Panc1 (cell line): ENCODE results near the gene COL5A1. TPM values are rescaled to one million over a fixed set of nuclear protein-coding genes. Genes with fewer than 3 reads are reported as not detected.

ENCODE experiments used
- ATAC-seq: fragments of 200-7000 bp; cut with Tn5 transposase; 2 replicates; pipeline ENCODE4 v1.9.1; 2020; ENCODE audit warnings: mild to moderate bottlenecking, moderate library complexity
- BruUV-seq: library from RNA; stranded (reverse); fragments of 400-500 nt; replicated peaks from 2 replicates; lab custom pipeline; 2021; lab: Mats Ljungman, UMichigan
- CTCF ChIA-PET: fragments of 300-600 bp; sonication (Branson Sonifier 250); formaldehyde crosslinking; loops from one replicate; lab custom pipeline; 2022; ENCODE audit warnings: antibody characterized with exemption; lab: Charles Lee
- POLR2A ChIA-PET: fragments of 300-600 bp; sonication (Branson Sonifier 250); formaldehyde crosslinking; loops from one replicate; lab custom pipeline; 2022; ENCODE audit warnings: antibody characterized with exemption; lab: Charles Lee
- DNase-seq: peaks from one replicate; pipeline ENCODE4 v3.0.0-alpha.2; 2010; ENCODE audit warnings: low read depth, low spot score
- H3K27ac ChIP-seq: 2 replicates; pipeline ENCODE4 v1.5.1; 2011; ENCODE audit warnings: mild to moderate bottlenecking, low read length, inconsistent platforms
- H3K27me3 ChIP-seq: fragments of 200-500 bp; sonication (Bioruptor generic); 2 replicates; pipeline ENCODE4 v1.6.0; 2014; ENCODE audit warnings: low read length, inconsistent platforms; ENCODE audit not compliant: control insufficient read depth, insufficient read depth
- H3K36me3 ChIP-seq: fragments of 200-500 bp; sonication (Bioruptor generic); 2 replicates; pipeline ENCODE4 v1.5.1; 2014; ENCODE audit warnings: inconsistent platforms, mild to moderate bottlenecking, low read length, moderate library complexity; ENCODE audit not compliant: control insufficient read depth, insufficient read depth
- H3K4me1 ChIP-seq: 2 replicates; pipeline ENCODE4 v1.5.1; 2011; ENCODE audit warnings: inconsistent platforms, mild to moderate bottlenecking, low read length, moderate library complexity; ENCODE audit not compliant: control insufficient read depth, insufficient read depth
- H3K4me3 ChIP-seq, 2 experiments: 2 replicates each; pipeline ENCODE4 v1.5.1; 2011 to 2012; ENCODE audit warnings: low read depth in 2 of 2, low read length in 2 of 2, mild to moderate bottlenecking in 2 of 2, inconsistent platforms in 1 of 2, moderate library complexity in 1 of 2
- H3K9me3 ChIP-seq: fragments of 200-500 bp; sonication (Bioruptor generic); 2 replicates; pipeline ENCODE4 v1.5.1; 2014; ENCODE audit warnings: low read depth, mild to moderate bottlenecking, inconsistent platforms, low read length, moderate library complexity; ENCODE audit not compliant: control insufficient read depth, insufficient read depth
- CTCF ChIP-seq: fragments of 450-650 bp; IDR thresholded peaks from 2 replicates; pipeline ENCODE4 v1.5.1; 2017; ENCODE audit warnings: mild to moderate bottlenecking
- POLR2AphosphoS5 ChIP-seq: IDR thresholded peaks from 2 replicates; pipeline ENCODE4 v1.6.1; 2012; ENCODE audit warnings: mild to moderate bottlenecking, low read depth, low read length, moderate library complexity
- REST ChIP-seq, 2 experiments: IDR thresholded peaks; 2 replicates each; pipeline ENCODE4 v1.6.1; 2011 to 2012; ENCODE audit warnings: low read depth in 2 of 2, control low read depth in 1 of 2, low read length in 1 of 2, mild to moderate bottlenecking in 1 of 2, moderate library complexity in 1 of 2; ENCODE audit not compliant: insufficient read depth in 1 of 2
- SIN3A ChIP-seq: IDR thresholded peaks from 2 replicates; pipeline ENCODE4 v1.6.1; 2012; ENCODE audit warnings: low read depth, mild to moderate bottlenecking, low read length, moderate library complexity, borderline replicate concordance; ENCODE audit not compliant: insufficient read depth
- TCF7L2 ChIP-seq: IDR thresholded peaks from 2 replicates; pipeline ENCODE4 v1.6.1; 2011; ENCODE audit warnings: mild to moderate bottlenecking, low read depth, low read length, inconsistent platforms
- in situ Hi-C: cut with HindIII; loops from 2 replicates; pipeline ENCODE4 v1.10.0; 2016; ENCODE audit warnings: low sequenced_read_pairs, low pct_unique_long_range_greater_than_20kb
- intact Hi-C: fragments of 100-400 bp; cut with micrococcal nuclease; formaldehyde crosslinking; loops from one replicate; pipeline ENCODE4 v1.10.0; 2022; ENCODE audit not compliant: unreplicated experiment
- total RNA-seq: library from RNA; stranded (reverse); gene quantifications from one replicate; pipeline ENCODE4 v1.2.1, GENCODE V29; 2021; ENCODE audit not compliant: unreplicated experiment

Gene COL5A1
- total RNA-seq, 1 experiment from 2014 or later: 5.7 TPM

GRCh38 chr9:134869554-134870300, 228.1 kb downstream of the COL5A1 start:
- ChIA-PET CTCF (no interaction called here), POLR2A (no interaction called here)
- no TSS peak for BruUV-seq
- Histone ChIP-seq H3K9me3 (no peaks in the 10 kb centered on the region), H3K4me1 (no peaks in the 10 kb centered on the region), H3K36me3 (no peaks in the 10 kb centered on the region), H3K27ac (no peak overlapping the region), H3K4me3 (no peak overlapping the region), H3K27me3 (no peaks in the 10 kb centered on the region)
- ATAC-seq: no peak
- intact Hi-C loops: no loop called here
- DNase-seq: no peak
- in situ Hi-C loops: no loop called here
- no peak for TF ChIP-seq TCF7L2
- no peak for TF ChIP-seq REST (IDR thresholded peaks at IDR 0.05; ENCODE audit: insufficient read depth in 1 of 2, low read depth in 2 of 2, low read length in 1 of 2)
- no peak for TF ChIP-seq SIN3A
- no peak for TF ChIP-seq POLR2AphosphoS5
- no peak for TF ChIP-seq CTCF

GRCh38 chr9:134870301-134870694, 228.7 kb downstream of the COL5A1 start:
- DNase-seq: no peak
- no TSS peak for BruUV-seq
- TF ChIP-seq REST (IDR thresholded peaks at IDR 0.05; ENCODE audit: insufficient read depth in 1 of 2, low read depth in 2 of 2, low read length in 1 of 2): no peak
- no peak for TF ChIP-seq SIN3A
- TF ChIP-seq CTCF: no peak
- TF ChIP-seq POLR2AphosphoS5: no peak
- no peak for TF ChIP-seq TCF7L2

More at GRCh38 chr9:134870301-134870694, 228.7 kb downstream of the COL5A1 start:
- in situ Hi-C loops: no loop called here
- H3K36me3 ChIP-seq: no peaks in the 10 kb centered on the region
- H3K27ac ChIP-seq: no peak overlapping the region
- H3K4me3 ChIP-seq: no peak overlapping the region
- no peak for ATAC-seq
- no peaks in the 10 kb centered on the region for H3K4me1 ChIP-seq
- CTCF ChIA-PET: no interaction called here
- H3K27me3 ChIP-seq: no peaks in the 10 kb centered on the region
- POLR2A ChIA-PET: no interaction called here
- no peaks in the 10 kb centered on the region for H3K9me3 ChIP-seq
- intact Hi-C loops: no loop called here
